MM.1S (cell line): ENCODE measurements around the gene KCNJ6.

ENCODE experiments used
- DNase-seq: peaks from one replicate; pipeline ENCODE4 v3.0.0-alpha.2; 2015
- H2AFZ ChIP-seq: fragments of 300-600 bp; sonication (generic); 2 replicates; pipeline ENCODE4 v1.6.0; 2016; ENCODE audit warnings: antibody characterized with exemption, low read length
- H3F3A ChIP-seq: fragments of 300-600 bp; sonication (generic); 2 replicates; pipeline ENCODE4 v1.6.1; 2016; ENCODE audit warnings: mild to moderate bottlenecking, antibody characterized with exemption, low read length, moderate library complexity, mixed read lengths; ENCODE audit not compliant: insufficient read depth
- H3K27ac ChIP-seq: fragments of 300-600 bp; sonication (generic); 2 replicates; pipeline ENCODE4 v1.5.1; 2016; ENCODE audit warnings: mild to moderate bottlenecking, low read length
- H3K27me3 ChIP-seq: fragments of 300-600 bp; sonication (generic); replicated peaks from 2 replicates; pipeline ENCODE4 v1.6.0; 2016; ENCODE audit warnings: low read length; ENCODE audit not compliant: insufficient read depth
- H3K36me3 ChIP-seq: fragments of 300-600 bp; sonication (generic); replicated peaks from 2 replicates; pipeline ENCODE4 v1.6.1; 2016; ENCODE audit warnings: mild to moderate bottlenecking, low read length, mixed read lengths; ENCODE audit not compliant: insufficient read depth
- H3K4me1 ChIP-seq: fragments of 300-600 bp; sonication (generic); 2 replicates; pipeline ENCODE4 v1.6.1; 2016; ENCODE audit warnings: low read length, mixed read lengths
- H3K4me2 ChIP-seq: fragments of 300-600 bp; sonication (generic); 2 replicates; pipeline ENCODE4 v1.6.0; 2016; ENCODE audit warnings: low read depth, low read length
- H3K4me3 ChIP-seq: fragments of 300-600 bp; sonication (generic); 2 replicates; pipeline ENCODE4 v1.5.1; 2016; ENCODE audit warnings: low read length, mixed read lengths
- H3K79me2 ChIP-seq: fragments of 300-600 bp; sonication (generic); 2 replicates; pipeline ENCODE4 v1.6.1; 2016; ENCODE audit warnings: mixed run types, low read length, mixed read lengths
- H3K9ac ChIP-seq: fragments of 300-600 bp; sonication (generic); 2 replicates; pipeline ENCODE4 v1.6.1; 2016; ENCODE audit warnings: low read length, mixed read lengths
- H3K9me2 ChIP-seq: fragments of 300-600 bp; sonication (generic); replicated peaks from 2 replicates; pipeline ENCODE4 v1.6.1; 2016; ENCODE audit warnings: mild to moderate bottlenecking, low read length, mixed read lengths; ENCODE audit not compliant: insufficient read depth
- H3K9me3 ChIP-seq: fragments of 300-600 bp; sonication (generic); replicated peaks from 2 replicates; pipeline ENCODE4 v1.6.1; 2016; ENCODE audit warnings: mild to moderate bottlenecking, low read length, mixed read lengths; ENCODE audit not compliant: insufficient read depth
- H4K20me1 ChIP-seq: fragments of 300-600 bp; sonication (generic); 2 replicates; pipeline ENCODE4 v1.6.1; 2016; ENCODE audit warnings: mild to moderate bottlenecking, low read length, moderate library complexity, mixed read lengths; ENCODE audit not compliant: insufficient read depth
- EZH2 ChIP-seq: fragments of 300-600 bp; sonication (generic); optimal IDR thresholded peaks from 2 replicates; pipeline ENCODE3; 2017; ENCODE audit warnings: low read depth, mild to moderate bottlenecking, antibody characterized with exemption, low read length, mixed read lengths
- EZH2phosphoT487 ChIP-seq: fragments of 300-600 bp; sonication (generic); IDR thresholded peaks from 2 replicates; pipeline ENCODE4 v1.6.1; 2018; ENCODE audit warnings: antibody characterized with exemption, low read length
- TF ChIP-seq, protein P1 (sequence below): fragments of 300-600 bp; sonication (generic); IDR thresholded peaks from 2 replicates; pipeline ENCODE4 v1.5.1; 2016; ENCODE audit warnings: antibody characterized with exemption, low read length, mixed read lengths

Gene KCNJ6

GRCh38 chr21:37835481-37835880 lies 80.8 kb downstream of the KCNJ6 start:
- Histone ChIP-seq H4K20me1 (no peaks in the 10 kb centered on the region), H3K79me2 (no peaks in the 10 kb centered on the region), H2AFZ (no peak overlapping the region), H3K9me3 (no peaks in the 10 kb centered on the region), H3K36me3 (no peaks in the 10 kb centered on the region), H3K9ac (no peak overlapping the region), H3F3A (no peaks in the 10 kb centered on the region), H3K4me1 (no peaks in the 10 kb centered on the region), H3K4me3 (no peak overlapping the region), H3K27me3 (no peaks in the 10 kb centered on the region), H3K4me2 (no peak overlapping the region), H3K9me2 (no peaks in the 10 kb centered on the region), H3K27ac (no peak overlapping the region)
- DNase-seq = peak; percentile 27
- TF ChIP-seq, protein P1, sequence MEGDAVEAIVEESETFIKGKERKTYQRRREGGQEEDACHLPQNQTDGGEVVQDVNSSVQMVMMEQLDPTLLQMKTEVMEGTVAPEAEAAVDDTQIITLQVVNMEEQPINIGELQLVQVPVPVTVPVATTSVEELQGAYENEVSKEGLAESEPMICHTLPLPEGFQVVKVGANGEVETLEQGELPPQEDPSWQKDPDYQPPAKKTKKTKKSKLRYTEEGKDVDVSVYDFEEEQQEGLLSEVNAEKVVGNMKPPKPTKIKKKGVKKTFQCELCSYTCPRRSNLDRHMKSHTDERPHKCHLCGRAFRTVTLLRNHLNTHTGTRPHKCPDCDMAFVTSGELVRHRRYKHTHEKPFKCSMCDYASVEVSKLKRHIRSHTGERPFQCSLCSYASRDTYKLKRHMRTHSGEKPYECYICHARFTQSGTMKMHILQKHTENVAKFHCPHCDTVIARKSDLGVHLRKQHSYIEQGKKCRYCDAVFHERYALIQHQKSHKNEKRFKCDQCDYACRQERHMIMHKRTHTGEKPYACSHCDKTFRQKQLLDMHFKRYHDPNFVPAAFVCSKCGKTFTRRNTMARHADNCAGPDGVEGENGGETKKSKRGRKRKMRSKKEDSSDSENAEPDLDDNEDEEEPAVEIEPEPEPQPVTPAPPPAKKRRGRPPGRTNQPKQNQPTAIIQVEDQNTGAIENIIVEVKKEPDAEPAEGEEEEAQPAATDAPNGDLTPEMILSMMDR = no peak

GRCh38 chr21:37833301-37833700 lies 83.0 kb downstream of the KCNJ6 start:
- no peaks in the 10 kb centered on the region for H3K9me3 ChIP-seq
- H3K36me3 ChIP-seq = no peaks in the 10 kb centered on the region
- no peak overlapping the region for H2AFZ ChIP-seq
- no peak overlapping the region for H3K4me2 ChIP-seq
- no peaks in the 10 kb centered on the region for H3F3A ChIP-seq
- TF ChIP-seq, protein P1 = no peak
- TF ChIP-seq EZH2 = no peak
- no peak for TF ChIP-seq EZH2phosphoT487
- no peak for DNase-seq
- H3K27me3 ChIP-seq = no peaks in the 10 kb centered on the region
- no peaks in the 10 kb centered on the region for H3K79me2 ChIP-seq
- no peaks in the 10 kb centered on the region for H3K9me2 ChIP-seq
- no peak overlapping the region for H3K9ac ChIP-seq
- no peaks in the 10 kb centered on the region for H3K4me1 ChIP-seq
- no peak overlapping the region for H3K27ac ChIP-seq
- no peak overlapping the region for H3K4me3 ChIP-seq
- H4K20me1 ChIP-seq = no peaks in the 10 kb centered on the region

DNA sequence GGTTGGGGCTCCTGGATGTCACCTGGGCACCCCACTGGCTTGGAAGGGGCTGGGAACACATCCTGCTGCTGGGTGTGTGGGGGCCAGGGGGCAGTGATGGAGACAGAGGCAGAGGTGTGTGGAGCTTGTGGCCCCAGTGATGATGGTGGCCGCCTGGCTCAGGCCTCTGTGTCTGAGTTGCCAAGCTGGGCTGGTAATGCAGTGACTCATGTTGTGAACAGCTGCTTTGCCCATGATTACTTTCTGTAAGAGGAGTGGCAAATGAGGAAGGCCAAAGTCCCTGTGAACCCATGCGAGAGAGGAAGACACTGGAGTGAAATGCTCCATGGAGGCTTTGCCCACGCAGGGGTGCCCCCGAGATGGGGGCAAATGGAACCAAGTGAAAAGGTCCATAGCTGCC lies 86.8 kb downstream of the KCNJ6 start:
- no peak for TF ChIP-seq EZH2
- no peak for TF ChIP-seq EZH2phosphoT487
- TF ChIP-seq, protein P1 = no peak
- Histone ChIP-seq H3K79me2 (no peaks in the 10 kb centered on the region), H3K4me3 (no peak overlapping the region), H3F3A (no peaks in the 10 kb centered on the region), H3K27me3 (no peaks in the 10 kb centered on the region), H3K9me2 (no peaks in the 10 kb centered on the region), H2AFZ (no peak overlapping the region), H3K4me1 (no peaks in the 10 kb centered on the region), H3K4me2 (no peak overlapping the region), H3K9ac (no peak overlapping the region), H3K36me3 (no peaks in the 10 kb centered on the region), H3K27ac (no peak overlapping the region), H4K20me1 (no peaks in the 10 kb centered on the region), H3K9me3 (no peaks in the 10 kb centered on the region)
- DNase-seq = no peak
